ENCODE data around the gene CYB5R4.

Gene CYB5R4

GRCh38 chr6:83978324-83978734 lies 118.8 kb downstream of the CYB5R4 start:
- no peaks in the 10 kb centered on the region for H3K9me3 Mint-ChIP-seq
- no peaks in the 10 kb centered on the region for H3K4me1 Mint-ChIP-seq
- no peak for DNase-seq (ENCODE audit: low spot score in 2 of 2)
- H3K36me3 Mint-ChIP-seq (ENCODE audit: insufficient read depth): no peaks in the 10 kb centered on the region
- ATAC-seq (replicated peaks; ENCODE audit: extremely low read depth, poor library complexity, severe bottlenecking): no peak
- H3K4me3 Mint-ChIP-seq: no peak overlapping the region
- no peak overlapping the region for H3K27ac Mint-ChIP-seq (ENCODE audit: low read depth)
- H3K27me3 Mint-ChIP-seq: no peaks in the 10 kb centered on the region

GRCh38 chr6:83978997-83979396 lies 119.5 kb downstream of the CYB5R4 start:
- Mint-ChIP-seq H3K36me3 (ENCODE audit: insufficient read depth) (no peaks in the 10 kb centered on the region), H3K9me3 (no peaks in the 10 kb centered on the region), H3K27ac (ENCODE audit: low read depth) (no peak overlapping the region), H3K27me3 (no peaks in the 10 kb centered on the region), H3K4me3 (no peak overlapping the region), H3K4me1 (no peaks in the 10 kb centered on the region)
- no peak for DNase-seq (ENCODE audit: low spot score in 2 of 2)
- ATAC-seq (replicated peaks; ENCODE audit: extremely low read depth, poor library complexity, severe bottlenecking): no peak

- H3K9me3 Mint-ChIP-seq: no peaks in the 10 kb centered on the region
- H3K27ac Mint-ChIP-seq (ENCODE audit: low read depth): no peak overlapping the region
- H3K4me3 Mint-ChIP-seq: no peak overlapping the region
- H3K36me3 Mint-ChIP-seq (ENCODE audit: insufficient read depth): no peaks in the 10 kb centered on the region
- no peaks in the 10 kb centered on the region for H3K4me1 Mint-ChIP-seq
- DNase-seq (ENCODE audit: low spot score in 2 of 2) (no peak), ATAC-seq (replicated peaks; ENCODE audit: extremely low read depth, poor library complexity, severe bottlenecking) (no peak)
- no peaks in the 10 kb centered on the region for H3K27me3 Mint-ChIP-seq
Observed at GRCh38 chr6:83984411-83984810, 124.9 kb downstream of the CYB5R4 start.

- H3K9me3 Mint-ChIP-seq: no peaks in the 10 kb centered on the region
- H3K27me3 Mint-ChIP-seq: no peaks in the 10 kb centered on the region
- H3K36me3 Mint-ChIP-seq (ENCODE audit: insufficient read depth): no peaks in the 10 kb centered on the region
- no peak for DNase-seq (ENCODE audit: low spot score in 2 of 2)
- H3K27ac Mint-ChIP-seq (ENCODE audit: low read depth): no peak overlapping the region
- no peak overlapping the region for H3K4me3 Mint-ChIP-seq
- no peaks in the 10 kb centered on the region for H3K4me1 Mint-ChIP-seq
- ATAC-seq (replicated peaks; ENCODE audit: extremely low read depth, poor library complexity, severe bottlenecking): no peak
Observed at GRCh38 chr6:83985308-83985713, 125.8 kb downstream of the CYB5R4 start.

- H3K27me3 Mint-ChIP-seq: no peaks in the 10 kb centered on the region
- ATAC-seq (replicated peaks; ENCODE audit: extremely low read depth, poor library complexity, severe bottlenecking): no peak
- H3K4me1 Mint-ChIP-seq: no peaks in the 10 kb centered on the region
Observed at GRCh38 chr6:83985715-83986114, 126.2 kb downstream of the CYB5R4 start.

GRCh38 chr6:83998021-83998584 lies 138.6 kb downstream of the CYB5R4 start:
- Mint-ChIP-seq H3K9me3 (no peaks in the 10 kb centered on the region), H3K4me3 (no peak overlapping the region), H3K4me1 (no peaks in the 10 kb centered on the region), H3K36me3 (ENCODE audit: insufficient read depth) (no peaks in the 10 kb centered on the region), H3K27ac (ENCODE audit: low read depth) (no peak overlapping the region), H3K27me3 (peaks cover 22% of the 10 kb centered on the region)
- no peak for ATAC-seq (replicated peaks; ENCODE audit: extremely low read depth, poor library complexity, severe bottlenecking)
- no peak for DNase-seq (ENCODE audit: low spot score in 2 of 2)

More at GRCh38 chr6:83985715-83986114, 126.2 kb downstream of the CYB5R4 start:
- no peak overlapping the region for H3K4me3 Mint-ChIP-seq
- H3K27ac Mint-ChIP-seq (ENCODE audit: low read depth): no peak overlapping the region
- DNase-seq (ENCODE audit: low spot score in 2 of 2): no peak
- H3K9me3 Mint-ChIP-seq: no peaks in the 10 kb centered on the region
- H3K36me3 Mint-ChIP-seq (ENCODE audit: insufficient read depth): no peaks in the 10 kb centered on the region

GRCh38 chr6:84001119-84001518 lies 141.6 kb downstream of the CYB5R4 start:
- DNase-seq (ENCODE audit: low spot score in 2 of 2) (no peak), ATAC-seq (replicated peaks; ENCODE audit: extremely low read depth, poor library complexity, severe bottlenecking) (no peak)
- no peaks in the 10 kb centered on the region for H3K4me1 Mint-ChIP-seq
- H3K4me3 Mint-ChIP-seq: no peak overlapping the region
- H3K9me3 Mint-ChIP-seq: no peaks in the 10 kb centered on the region
- H3K27me3 Mint-ChIP-seq: peaks cover 48% of the 10 kb centered on the region
- no peak overlapping the region for H3K27ac Mint-ChIP-seq (ENCODE audit: low read depth)
- no peaks in the 10 kb centered on the region for H3K36me3 Mint-ChIP-seq (ENCODE audit: insufficient read depth)

GRCh38 chr6:84002226-84002625 lies 142.7 kb downstream of the CYB5R4 start:
- H3K27me3 Mint-ChIP-seq: peaks cover 54% of the 10 kb centered on the region
- H3K9me3 Mint-ChIP-seq: no peaks in the 10 kb centered on the region
- no peaks in the 10 kb centered on the region for H3K4me1 Mint-ChIP-seq
- DNase-seq (ENCODE audit: low spot score in 2 of 2) (no peak), ATAC-seq (replicated peaks; ENCODE audit: extremely low read depth, poor library complexity, severe bottlenecking) (no peak)
- no peaks in the 10 kb centered on the region for H3K36me3 Mint-ChIP-seq (ENCODE audit: insufficient read depth)
- no peak overlapping the region for H3K27ac Mint-ChIP-seq (ENCODE audit: low read depth)
- H3K4me3 Mint-ChIP-seq: no peak overlapping the region

- Mint-ChIP-seq H3K9me3 (no peaks in the 10 kb centered on the region), H3K36me3 (ENCODE audit: insufficient read depth) (no peaks in the 10 kb centered on the region), H3K27me3 (peaks cover 63% of the 10 kb centered on the region), H3K4me1 (no peaks in the 10 kb centered on the region), H3K4me3 (no peak overlapping the region), H3K27ac (ENCODE audit: low read depth) (no peak overlapping the region)
- ATAC-seq (replicated peaks; ENCODE audit: extremely low read depth, poor library complexity, severe bottlenecking) (no peak), DNase-seq (ENCODE audit: low spot score in 2 of 2) (no peak)
Observed at GRCh38 chr6:84003131-84003530, 143.6 kb downstream of the CYB5R4 start.

GRCh38 chr6:84003654-84004053 lies 144.2 kb downstream of the CYB5R4 start:
- DNase-seq (ENCODE audit: low spot score in 2 of 2) (no peak), ATAC-seq (replicated peaks; ENCODE audit: extremely low read depth, poor library complexity, severe bottlenecking) (no peak)
- Mint-ChIP-seq H3K27me3 (peaks cover 66% of the 10 kb centered on the region), H3K36me3 (ENCODE audit: insufficient read depth) (no peaks in the 10 kb centered on the region), H3K9me3 (no peaks in the 10 kb centered on the region), H3K4me1 (no peaks in the 10 kb centered on the region), H3K27ac (ENCODE audit: low read depth) (no peak overlapping the region), H3K4me3 (no peak overlapping the region)

GRCh38 chr6:84007871-84008270 lies 148.4 kb downstream of the CYB5R4 start:
- H3K4me3 Mint-ChIP-seq: no peak overlapping the region
- no peak for DNase-seq (ENCODE audit: low spot score in 2 of 2)
- H3K27me3 Mint-ChIP-seq: peaks cover 77% of the 10 kb centered on the region
- H3K4me1 Mint-ChIP-seq: no peaks in the 10 kb centered on the region
- H3K36me3 Mint-ChIP-seq (ENCODE audit: insufficient read depth): no peaks in the 10 kb centered on the region
- H3K9me3 Mint-ChIP-seq: no peaks in the 10 kb centered on the region
- no peak overlapping the region for H3K27ac Mint-ChIP-seq (ENCODE audit: low read depth)
- ATAC-seq (replicated peaks; ENCODE audit: extremely low read depth, poor library complexity, severe bottlenecking): no peak

GRCh38 chr6:84013354-84013753 lies 153.9 kb downstream of the CYB5R4 start:
- DNase-seq (ENCODE audit: low spot score in 2 of 2) (no peak), ATAC-seq (replicated peaks; ENCODE audit: extremely low read depth, poor library complexity, severe bottlenecking) (no peak)
- Mint-ChIP-seq H3K27me3 (peaks cover 31% of the 10 kb centered on the region), H3K4me1 (no peaks in the 10 kb centered on the region), H3K9me3 (no peaks in the 10 kb centered on the region), H3K36me3 (ENCODE audit: insufficient read depth) (no peaks in the 10 kb centered on the region), H3K27ac (ENCODE audit: low read depth) (no peak overlapping the region), H3K4me3 (no peak overlapping the region)

GRCh38 chr6:84013931-84014330 lies 154.4 kb downstream of the CYB5R4 start:
- Mint-ChIP-seq H3K9me3 (no peaks in the 10 kb centered on the region), H3K4me3 (no peak overlapping the region), H3K36me3 (ENCODE audit: insufficient read depth) (no peaks in the 10 kb centered on the region), H3K4me1 (no peaks in the 10 kb centered on the region), H3K27me3 (peaks cover 28% of the 10 kb centered on the region), H3K27ac (ENCODE audit: low read depth) (no peak overlapping the region)
- DNase-seq (ENCODE audit: low spot score in 2 of 2) (no peak), ATAC-seq (replicated peaks; ENCODE audit: extremely low read depth, poor library complexity, severe bottlenecking) (no peak)

- Mint-ChIP-seq H3K4me3 (no peak overlapping the region), H3K4me1 (no peaks in the 10 kb centered on the region), H3K27me3 (peaks cover 16% of the 10 kb centered on the region), H3K9me3 (no peaks in the 10 kb centered on the region), H3K27ac (ENCODE audit: low read depth) (no peak overlapping the region), H3K36me3 (ENCODE audit: insufficient read depth) (no peaks in the 10 kb centered on the region)
- DNase-seq (ENCODE audit: low spot score in 2 of 2) (no peak), ATAC-seq (replicated peaks; ENCODE audit: extremely low read depth, poor library complexity, severe bottlenecking) (no peak)
Observed at GRCh38 chr6:84016029-84016428, 156.5 kb downstream of the CYB5R4 start.
